Keratinocyte (primary cell): ENCODE data around the gene SNRK. TPM values are rescaled to one million over a fixed set of nuclear protein-coding genes. Genes with fewer than 3 reads are reported as not detected.

Source experiments
- DNase-seq: peaks from one replicate; pipeline ENCODE4 v3.0.0-alpha.2; 2011; ENCODE audit warnings: low read depth, missing footprints, low spot score
- FAIRE-seq: peaks from 2 replicates; lab custom pipeline; 2011; peaks lifted over from hg19 to GRCh38; lab: Jason Lieb, UNC
- H2AFZ ChIP-seq: 2 replicates; pipeline ENCODE4 v1.6.0; 2012; ENCODE audit warnings: low read length, control low read depth, inconsistent platforms; ENCODE audit not compliant: control insufficient read depth
- H3K27ac ChIP-seq: 2 replicates; pipeline ENCODE4 v1.5.1; 2011; ENCODE audit warnings: low read length; ENCODE audit not compliant: control insufficient read depth, insufficient read depth
- H3K27me3 ChIP-seq: 3 replicates; pipeline ENCODE4 v1.6.0; 2011; ENCODE audit warnings: low read length; ENCODE audit not compliant: control insufficient read depth, insufficient read depth; ENCODE audit errors: extremely low read depth
- H3K36me3 ChIP-seq, 2 experiments: 2 replicates in 1 of 2; 3 replicates in 1 of 2; pipeline ENCODE4 v1.5.1; 2011; ENCODE audit warnings: low read length in 2 of 2, mild to moderate bottlenecking in 1 of 2; ENCODE audit not compliant: control insufficient read depth in 2 of 2, insufficient read depth in 2 of 2; ENCODE audit errors: extremely low read depth in 1 of 2
- H3K4me1 ChIP-seq: 3 replicates; pipeline ENCODE4 v1.5.1; 2011; ENCODE audit warnings: low read length; ENCODE audit not compliant: control insufficient read depth, insufficient read depth; ENCODE audit errors: extremely low read depth
- H3K4me2 ChIP-seq: 3 replicates; pipeline ENCODE4 v1.6.0; 2011; ENCODE audit warnings: low read depth, low read length; ENCODE audit not compliant: control insufficient read depth, insufficient read depth; ENCODE audit errors: extremely low read depth
- H3K4me3 ChIP-seq, 3 experiments: fragments of 200-600 bp in 1 of 3; sonication (generic) in 1 of 3; 2 replicates in 2 of 3; 3 replicates in 1 of 3; pipeline ENCODE4 v1.5.1; 2011 to 2016; ENCODE audit warnings: low read length in 3 of 3, mild to moderate bottlenecking in 3 of 3, control low read depth in 2 of 3, inconsistent platforms in 1 of 3, low read depth in 1 of 3, mixed read lengths in 1 of 3, mixed run types in 1 of 3, moderate library complexity in 1 of 3; ENCODE audit not compliant: control insufficient read depth in 2 of 3, insufficient read depth in 2 of 3; ENCODE audit errors: extremely low read depth in 1 of 3
- H3K79me2 ChIP-seq: 2 replicates; pipeline ENCODE4 v1.6.0; 2012; ENCODE audit warnings: low read length; ENCODE audit not compliant: control insufficient read depth, insufficient read depth
- H3K9ac ChIP-seq: 3 replicates; pipeline ENCODE4 v1.6.0; 2011; ENCODE audit warnings: low read length; ENCODE audit not compliant: control insufficient read depth, insufficient read depth; ENCODE audit errors: extremely low read depth
- H3K9me1 ChIP-seq: 3 replicates; pipeline ENCODE4 v1.6.0; 2011; ENCODE audit warnings: low read length; ENCODE audit not compliant: control insufficient read depth, insufficient read depth; ENCODE audit errors: extremely low read depth
- H3K9me3 ChIP-seq: 2 replicates; pipeline ENCODE4 v1.5.1; 2012; ENCODE audit warnings: low read depth, low read length; ENCODE audit not compliant: control insufficient read depth
- H4K20me1 ChIP-seq: 3 replicates; pipeline ENCODE4 v1.6.0; 2011; ENCODE audit warnings: low read length; ENCODE audit not compliant: control insufficient read depth, insufficient read depth; ENCODE audit errors: extremely low read depth
- CTCF ChIP-seq, 3 experiments: IDR thresholded peaks in 1 of 3; conservative IDR thresholded peaks in 1 of 3; optimal IDR thresholded peaks in 1 of 3; 2 replicates in 2 of 3; 3 replicates in 1 of 3; pipeline versions ENCODE3 to v1.5.1; 2011; ENCODE audit warnings: low read length in 3 of 3, mild to moderate bottlenecking in 3 of 3, moderate library complexity in 2 of 3, control low read depth in 1 of 3, inconsistent platforms in 1 of 3; ENCODE audit not compliant: insufficient read depth in 2 of 3; ENCODE audit errors: extremely low read depth in 1 of 3
- EZH2 ChIP-seq: IDR thresholded peaks from one replicate; pipeline ENCODE4 v1.6.1; 2012; ENCODE audit warnings: inconsistent platforms, mild to moderate bottlenecking, low read length, moderate library complexity
- dilution Hi-C: fragments of 300-500 bp; cut with MboI; formaldehyde crosslinking; loops from one replicate; pipeline ENCODE4 v1.7.0; 2020; ENCODE audit warnings: low sequenced_read_pairs; ENCODE audit not compliant: extremely low pct_ligation_motif_present
- polyA plus RNA-seq, 5 experiments: library from polyadenylated mRNA; depleted of rRNA in 3 of 5; stranded (reverse) in 3 of 5; stranded (forward) in 1 of 5; unstranded in 1 of 5; fragments of >200 nt; gene quantifications; 1 replicate in 1 of 5; 2 replicates in 3 of 5; 3 replicates in 1 of 5; pipeline versions ENCODE4 v1.2.1 to v1.2.3, GENCODE V29; 2011 to 2012; ENCODE audit warnings: missing spikeins in 2 of 5, low read depth in 1 of 5, low replicate concordance in 1 of 5

Gene SNRK
- polyA plus RNA-seq, 1 donor (not counting 4 experiments of a cell fraction or from before 2014, with no cell fraction given), result 15.7 TPM

- H3K9ac ChIP-seq, result no peak overlapping the region
- H3K79me2 ChIP-seq, result no peaks in the 10 kb centered on the region
- H3K36me3 ChIP-seq, result no peaks in the 10 kb centered on the region
- no peak overlapping the region for H3K27ac ChIP-seq
- no peaks in the 10 kb centered on the region for H4K20me1 ChIP-seq
- H3K4me2 ChIP-seq, result no peak overlapping the region
- H3K4me1 ChIP-seq, result no peaks in the 10 kb centered on the region
- TF ChIP-seq CTCF (optimal IDR thresholded peaks at IDR 0.05 in 1 of 3, IDR thresholded peaks at IDR 0.05 in 1 of 3, conservative IDR thresholded peaks at IDR 0.05 in 1 of 3; ENCODE audit: extremely low read depth in 1 of 3, insufficient read depth in 2 of 3, low read length in 3 of 3), result no peak
- TF ChIP-seq EZH2, result no peak
- DNase-seq (no peak), FAIRE-seq (no peak)
- H3K27me3 ChIP-seq, result no peaks in the 10 kb centered on the region
- dilution Hi-C loops, result no loop called here
- no peak overlapping the region for H3K4me3 ChIP-seq
- H3K9me3 ChIP-seq, result no peaks in the 10 kb centered on the region
- no peaks in the 10 kb centered on the region for H3K9me1 ChIP-seq
- H2AFZ ChIP-seq, result no peak overlapping the region
Measured at GRCh38 chr3:43366481-43366880, 80.1 kb downstream of the SNRK start.

- H3K9me3 ChIP-seq, result no peaks in the 10 kb centered on the region
- no peak overlapping the region for H3K4me2 ChIP-seq
- no peak for FAIRE-seq
- no peaks in the 10 kb centered on the region for H3K79me2 ChIP-seq
- no peaks in the 10 kb centered on the region for H3K4me1 ChIP-seq
- no peak for DNase-seq
- no peak overlapping the region for H3K27ac ChIP-seq
- no peak for TF ChIP-seq CTCF (optimal IDR thresholded peaks at IDR 0.05 in 1 of 3, IDR thresholded peaks at IDR 0.05 in 1 of 3, conservative IDR thresholded peaks at IDR 0.05 in 1 of 3; ENCODE audit: extremely low read depth in 1 of 3, insufficient read depth in 2 of 3, low read length in 3 of 3)
- TF ChIP-seq EZH2, result no peak
- H3K9ac ChIP-seq, result no peak overlapping the region
- no peaks in the 10 kb centered on the region for H3K9me1 ChIP-seq
- no peak overlapping the region for H2AFZ ChIP-seq
- no peak overlapping the region for H3K4me3 ChIP-seq
- no peaks in the 10 kb centered on the region for H4K20me1 ChIP-seq
- H3K36me3 ChIP-seq, result no peaks in the 10 kb centered on the region
- H3K27me3 ChIP-seq, result no peaks in the 10 kb centered on the region
- dilution Hi-C loops, result no loop called here
Measured at GRCh38 chr3:43366885-43367284, 80.5 kb downstream of the SNRK start.
